Kidney (tissue), 14 donors: Measurements from ENCODE around the gene EMC9. TPM values are rescaled to one million over a fixed set of nuclear protein-coding genes. Genes with fewer than 3 reads are reported as not detected.

Experiments
- DNase-seq, 5 donors: peaks; one replicate each; pipeline ENCODE4 v3.0.0-alpha.2; 2013 to 2020
- FAIRE-seq: peaks from 2 replicates; lab custom pipeline; 2012; peaks lifted over from hg19 to GRCh38; lab: Jason Lieb, UNC
- H3K27ac ChIP-seq, 2 donors: one replicate each; pipeline ENCODE4 v1.7.0; 2013; ENCODE audit warnings: low read depth in 2 of 2, low read length in 2 of 2, inconsistent platforms in 1 of 2
- H3K27me3 ChIP-seq: one replicate; pipeline ENCODE4 v1.7.1; 2013; ENCODE audit warnings: low read length, inconsistent platforms; ENCODE audit not compliant: control insufficient read depth, insufficient read depth
- H3K36me3 ChIP-seq, 3 donors: one replicate each; pipeline versions ENCODE4 v1.7.0 to v1.7.1; 2013; ENCODE audit warnings: low read length in 3 of 3, control low read depth in 1 of 3, inconsistent platforms in 1 of 3; ENCODE audit not compliant: insufficient read depth in 3 of 3, control insufficient read depth in 2 of 3
- H3K4me1 ChIP-seq, 3 donors: one replicate each; pipeline versions ENCODE4 v1.7.0 to v1.7.1; 2013; ENCODE audit warnings: low read length in 3 of 3, inconsistent platforms in 1 of 3, low read depth in 1 of 3; ENCODE audit not compliant: control insufficient read depth in 2 of 3, insufficient read depth in 2 of 3
- H3K4me3 ChIP-seq, 3 donors: one replicate each; pipeline versions ENCODE4 v1.7.0 to v1.8.1; 2013; ENCODE audit warnings: low read length in 3 of 3, control low read depth in 1 of 3, inconsistent platforms in 1 of 3
- H3K9ac ChIP-seq, 3 donors: one replicate each; pipeline versions ENCODE4 v1.7.0 to v1.7.1; 2013; ENCODE audit warnings: low read length in 3 of 3, control low read depth in 1 of 3, inconsistent platforms in 1 of 3
- H3K9me3 ChIP-seq, 3 donors: one replicate each; pipeline versions ENCODE4 v1.7.0 to v1.7.1; 2013; ENCODE audit warnings: low read length in 3 of 3, control low read depth in 1 of 3, inconsistent platforms in 1 of 3; ENCODE audit not compliant: control insufficient read depth in 2 of 3, insufficient read depth in 1 of 3
- CTCF ChIP-seq: IDR thresholded peaks from 3 replicates; pipeline ENCODE4 v1.5.1; 2012; ENCODE audit warnings: mild to moderate bottlenecking, moderate library complexity, borderline replicate concordance; ENCODE audit not compliant: insufficient read depth; ENCODE audit errors: extremely low read depth
- intact Hi-C: fragments of 100-400 bp; cut with DNase I; formaldehyde crosslinking; loops from one replicate; pipeline ENCODE4 v1.11.1; 2022
- polyA plus RNA-seq: library from polyadenylated mRNA; stranded (reverse); fragments of 350-450 nt; fragmentation: Illumina TruSeq; extraction: RNeasy Lipid Tissue Mini Kit (QIAGEN cat#74804); gene quantifications from one replicate; pipeline ENCODE4 v1.2.3, GENCODE V29; 2014; ENCODE audit warnings: low read depth, low replicate concordance; ENCODE audit not compliant: insufficient read depth
- total RNA-seq: library from RNA; stranded (reverse); fragmentation: NEBNext Ultra II Directional; extraction: Animal tissue kit (Norgen Biotek cat#: 25700); gene quantifications from one replicate; pipeline ENCODE4 v1.2.1, GENCODE V29; 2021
- donor health status: control.
- donor health status: control.
- donor health status: control.
- donor health status: control.
- donor health status: control.
- donor health status: DM: yes; HTN: yes; CAD: no.
- donor health status: Normal renal cell carcinoma (clear cell type).

The EMC9 gene
- total and polyA plus RNA-seq, 2 donors from 2014 or later = 22.1 to 62.5 TPM

- Histone ChIP-seq H3K27me3 (no peaks in the 10 kb centered on the region), H3K9ac (peak within 1 kb of the TSS; percentile 33 to 97 (median 81)), H3K9me3 (no peaks in the 10 kb centered on the region), H3K4me3 (peak within 1 kb of the TSS; percentile 51 to 82 (median 71)), H3K36me3 (peaks cover 0 to 21% (median 2%) of the 10 kb centered on the region in 3 donors), H3K4me1 (peaks cover 0 to 27% (median 4%) of the 10 kb centered on the region in 3 donors), H3K27ac (peak within 1 kb of the TSS; percentile 92 to 95)
- TF ChIP-seq CTCF = no peak
- intact Hi-C loops = no loop called here
- FAIRE-seq (no peak), DNase-seq (peak; percentile 93 to 98 (median 95))
Measured at GRCh38 chr14:24093901-24094840, 47.2 kb downstream of the EMC9 start, which contains the start of gene PCK2. Gene PCK2, plus strand, starts transcription at chr14:24094311. Its CDS starts 95 bp downstream, at chr14:24094406.

- H3K9ac ChIP-seq = peak overlapping the region in 2 of 3 donors; percentile 22 to 97
- no peaks in the 10 kb centered on the region for H3K9me3 ChIP-seq
- H3K27me3 ChIP-seq = no peaks in the 10 kb centered on the region
- intact Hi-C loops = no loop called here
- peaks cover 0 to 14% (median 2%) of the 10 kb centered on the region in 3 donors for H3K36me3 ChIP-seq
- peak overlapping the region; percentile 92 to 95 for H3K27ac ChIP-seq
- FAIRE-seq (no peak), DNase-seq (no peak)
- no peak for TF ChIP-seq CTCF
- H3K4me3 ChIP-seq = peak overlapping the region; percentile 12 to 82 (median 48)
- peaks cover 0 to 25% (median 4%) of the 10 kb centered on the region in 3 donors for H3K4me1 ChIP-seq
Measured at GRCh38 chr14:24093207-24093900, 48.0 kb downstream of the EMC9 start.

GRCh38 chr14:24092505-24093206, 48.7 kb downstream of the EMC9 start:
- TF ChIP-seq CTCF = no peak
- Histone ChIP-seq H3K4me1 (peaks cover 0 to 25% (median 4%) of the 10 kb centered on the region in 3 donors), H3K36me3 (peaks cover 0 to 8% (median 2%) of the 10 kb centered on the region in 3 donors), H3K4me3 (peak overlapping the region in 2 of 3 donors; percentile 13 to 38), H3K9me3 (no peaks in the 10 kb centered on the region), H3K9ac (no peak overlapping the region), H3K27ac (peak overlapping the region in 1 of 2 donors; percentile 16), H3K27me3 (no peaks in the 10 kb centered on the region)
- no peak for DNase-seq
- FAIRE-seq = no peak
- intact Hi-C loops = no loop called here
